T-helper 2 cell (primary cell): ENCODE measurements around the gene CEP85L.

ENCODE experiments used
- DNase-seq, 5 experiments: peaks; one replicate each; pipeline versions ENCODE4 v3.0.0 to v3.0.0-alpha.2; 2012 to 2022

Gene CEP85L

DNA sequence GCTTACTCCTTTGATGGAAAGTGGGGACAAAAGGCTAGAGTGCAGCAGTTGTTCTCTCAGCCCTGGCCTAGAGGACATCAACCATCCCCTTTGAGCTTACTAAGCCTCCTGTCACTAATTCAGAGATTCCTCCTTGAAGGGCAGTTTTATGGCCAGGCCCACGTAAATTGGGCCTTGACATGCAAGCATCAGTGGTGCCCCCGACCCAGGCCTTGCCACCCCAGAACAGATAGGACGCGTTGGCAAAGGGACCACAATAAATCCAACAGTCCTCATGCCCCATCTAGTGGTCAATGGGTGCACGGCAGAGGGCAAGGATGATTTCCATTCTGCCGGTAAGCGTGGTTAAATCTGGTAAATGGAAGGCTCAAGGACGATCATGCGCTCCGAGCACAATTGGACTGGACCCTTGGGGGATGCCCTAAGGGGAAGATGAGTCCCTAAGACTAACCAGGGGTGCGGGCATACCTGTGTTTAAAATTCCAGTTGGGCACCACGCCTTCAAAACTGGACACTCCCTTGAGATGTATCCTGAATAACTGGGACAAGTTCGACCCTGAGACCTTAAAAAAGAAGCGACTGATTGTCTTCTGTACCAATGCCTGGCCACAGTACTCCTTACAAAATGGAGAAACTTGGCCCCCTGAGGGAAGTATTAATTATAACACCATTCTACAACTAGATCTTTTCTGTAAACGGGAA is 32.6 kb downstream of the CEP85L start:
- DNase-seq: peak; percentile 23 to 55 (median 44)

DNA sequence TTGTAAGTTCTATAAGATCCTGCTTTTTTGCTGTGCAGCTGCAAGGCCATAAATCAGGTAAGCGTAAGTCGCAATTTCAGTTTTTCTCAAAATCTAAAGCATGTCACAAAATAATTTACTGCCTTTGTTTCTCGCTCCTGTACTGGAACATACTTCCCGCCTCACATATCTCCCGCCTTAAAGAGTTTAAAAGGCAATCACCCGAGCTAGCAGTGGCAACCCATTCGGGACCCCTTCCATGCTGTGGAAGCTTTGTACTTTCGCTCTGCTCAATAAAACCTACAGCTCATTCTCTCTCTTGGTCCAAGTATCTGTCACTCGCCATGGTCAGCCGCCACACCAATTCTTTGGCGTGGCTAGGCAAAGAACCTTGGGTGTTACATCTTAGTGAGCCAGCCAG is 34.0 kb downstream of the CEP85L start:
- DNase-seq: no peak

DNA sequence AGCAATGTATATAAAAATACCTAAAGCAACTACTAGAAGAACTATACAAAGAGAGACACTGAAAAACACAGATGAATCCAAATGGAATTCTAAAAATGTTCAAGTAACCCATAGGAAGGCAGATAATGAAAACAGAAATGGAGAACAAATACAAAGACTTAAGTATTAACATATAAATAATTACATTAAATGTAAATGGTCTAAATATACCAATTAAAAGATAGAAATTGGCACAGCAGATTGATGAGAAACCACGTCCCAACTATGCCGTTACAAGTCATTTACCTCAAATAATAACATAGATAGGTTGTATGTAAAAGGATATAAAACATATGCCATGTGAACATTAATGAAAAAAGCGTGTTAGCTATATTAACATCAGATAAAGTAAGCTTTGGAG is 40.1 kb downstream of the CEP85L start:
- no peak for DNase-seq

DNA sequence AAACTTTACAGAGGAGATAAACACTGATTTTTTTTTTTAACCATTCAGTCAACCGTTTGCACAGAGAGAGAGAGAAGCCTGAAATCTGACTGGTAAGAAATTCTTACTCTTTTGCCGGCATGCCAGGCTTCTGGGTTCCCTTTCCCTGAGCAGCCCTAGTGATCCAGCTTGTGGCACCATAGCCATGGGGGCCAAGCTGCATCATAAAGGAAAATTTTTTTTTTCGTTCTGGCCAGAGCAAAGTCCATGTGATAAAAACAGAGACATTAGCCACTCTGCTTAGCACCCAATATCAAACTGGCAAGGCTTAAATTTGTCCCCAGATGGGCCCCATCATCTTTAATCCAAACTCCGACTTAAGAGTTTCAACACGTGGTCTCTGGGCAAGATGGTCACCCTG is 44.5 kb downstream of the CEP85L start:
- no peak for DNase-seq

DNA sequence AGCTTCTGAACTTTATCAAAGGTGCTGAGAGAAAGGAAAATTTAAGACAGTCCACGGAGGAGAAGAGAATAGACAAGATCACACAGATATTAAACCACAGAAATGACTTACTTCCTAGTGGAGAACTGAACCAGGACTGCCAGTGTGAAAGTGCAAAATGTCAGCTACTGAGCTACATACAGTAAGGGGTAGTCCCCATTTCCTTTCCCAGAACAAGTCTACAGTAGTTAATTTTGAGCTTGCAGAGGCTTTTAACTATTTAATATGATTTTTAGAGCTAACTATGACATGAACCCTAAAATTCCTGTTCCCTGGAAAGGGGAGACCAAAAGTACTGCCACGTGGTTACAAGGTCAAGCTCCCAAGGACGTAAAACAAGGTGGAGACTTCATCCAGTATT is 45.1 kb downstream of the CEP85L start:
- DNase-seq: no peak

DNA sequence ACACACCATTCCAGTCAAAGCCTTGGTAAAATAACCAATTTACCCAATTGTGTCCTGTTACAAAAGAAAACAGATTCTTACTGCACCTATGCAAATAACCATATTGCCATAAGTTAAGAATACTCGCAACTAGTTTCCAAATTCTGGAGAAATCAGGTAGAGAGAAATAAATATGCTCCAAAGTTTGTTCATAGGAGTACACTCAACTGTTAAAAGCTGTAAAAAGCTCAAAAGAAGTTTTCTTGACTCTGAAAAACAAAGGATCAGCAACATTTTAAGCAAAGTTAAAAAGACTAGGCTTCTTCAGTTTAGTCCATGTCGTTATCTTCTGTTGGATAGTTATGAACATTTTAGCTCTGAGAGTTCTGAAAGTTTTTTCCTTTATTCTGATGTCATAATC is 48.0 kb downstream of the CEP85L start:
- DNase-seq: no peak

DNA sequence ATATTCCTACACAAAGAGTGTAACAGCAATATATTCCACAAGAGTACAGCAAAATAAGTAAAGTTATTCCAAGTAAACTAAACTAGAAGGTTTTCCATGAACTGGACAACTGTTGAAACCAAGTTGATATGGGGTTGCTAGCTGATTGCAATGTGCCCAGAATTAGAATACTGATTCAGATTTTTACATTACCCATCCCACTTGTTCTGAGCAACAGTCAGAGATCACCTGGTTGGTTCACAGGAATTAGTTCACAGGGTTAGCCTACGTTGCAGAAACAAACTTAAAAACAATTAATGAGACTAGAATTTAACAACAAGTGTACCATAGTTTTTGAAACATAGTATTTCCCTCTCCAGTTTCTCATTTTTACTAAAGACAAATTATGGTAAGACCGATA is 49.1 kb downstream of the CEP85L start:
- no peak for DNase-seq

DNA sequence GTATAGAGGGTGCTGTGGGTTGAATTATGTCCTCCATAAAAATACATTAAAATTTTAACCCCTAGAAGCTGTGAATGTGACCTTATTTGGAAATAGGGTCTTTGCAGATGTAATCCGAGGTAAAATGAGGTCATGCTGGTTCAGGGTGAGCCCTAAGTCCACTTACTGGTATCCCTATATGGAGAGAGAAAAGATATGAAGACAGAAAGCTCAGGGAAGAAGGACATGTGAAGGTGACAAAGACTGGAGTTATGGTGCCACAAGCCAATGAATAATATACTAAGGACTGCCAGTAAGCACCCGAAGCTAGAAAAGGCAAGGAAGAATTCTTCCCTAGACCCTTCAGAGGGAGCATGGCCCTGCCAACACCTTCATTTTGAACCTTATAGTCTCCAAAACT is 53.1 kb downstream of the CEP85L start:
- DNase-seq: no peak

DNA sequence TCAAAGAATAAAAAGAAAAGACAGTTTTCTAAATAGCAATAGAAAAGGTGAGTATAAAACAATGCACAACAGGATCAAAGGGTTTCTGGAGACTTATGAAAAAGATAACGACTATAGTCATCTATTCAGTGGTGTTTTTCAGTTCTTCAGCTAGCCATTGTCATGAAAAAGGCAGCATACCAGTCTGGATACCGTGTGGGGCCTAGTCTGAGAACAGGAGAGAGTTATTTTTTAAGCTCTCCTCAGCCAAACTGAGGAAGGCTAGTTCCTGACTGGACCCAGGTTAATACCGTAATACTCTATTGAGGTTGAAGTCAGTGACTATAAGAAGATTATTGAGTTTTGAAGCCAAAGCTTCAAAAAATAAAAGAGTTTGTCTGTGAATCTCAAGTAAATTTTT is 53.8 kb downstream of the CEP85L start:
- DNase-seq: no peak

DNA sequence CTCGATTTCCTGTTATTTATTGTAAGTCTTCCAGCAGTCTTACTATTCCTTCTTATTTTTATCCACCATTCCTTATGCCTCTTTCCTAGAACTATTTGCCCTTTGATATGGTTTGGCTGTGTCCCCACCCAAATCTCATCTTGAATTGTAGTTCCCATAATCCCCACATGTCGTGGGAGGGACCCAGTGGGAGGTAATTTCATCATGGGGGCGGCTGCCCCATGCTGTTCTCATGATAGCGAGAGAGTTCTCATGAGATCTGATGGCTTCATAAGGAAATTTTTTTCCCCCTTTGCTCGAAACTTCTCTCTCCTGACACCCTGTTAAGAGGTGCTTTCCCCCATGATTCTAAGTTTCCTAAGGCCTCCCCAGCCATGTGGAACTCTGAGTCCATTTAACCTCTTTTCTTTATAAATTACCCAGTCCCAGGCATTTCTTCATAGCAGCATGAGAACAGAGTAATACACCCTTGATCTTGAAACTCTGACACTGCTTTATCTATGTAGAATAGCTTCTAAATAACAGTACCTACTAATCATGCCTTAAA is 54.5 kb downstream of the CEP85L start:
- DNase-seq: no peak

DNA sequence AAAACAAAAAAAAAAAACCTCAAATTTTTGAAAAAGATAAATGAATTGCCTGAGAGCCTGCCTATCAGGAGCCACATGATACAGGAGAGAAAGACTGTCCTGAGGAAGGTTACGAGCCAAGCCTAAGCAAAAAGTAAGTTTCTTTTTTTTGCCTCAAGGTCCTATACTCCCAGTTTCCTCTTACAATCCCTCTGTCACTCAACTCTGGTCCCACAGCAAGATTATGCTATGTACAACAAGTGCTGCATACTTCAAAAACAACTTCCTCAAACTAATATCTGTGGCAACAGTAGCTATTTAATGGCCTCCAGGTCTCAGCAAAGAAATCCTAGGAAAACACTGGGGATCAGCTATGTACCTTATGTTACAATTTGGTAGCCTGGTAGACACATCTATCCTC is 56.5 kb downstream of the CEP85L start:
- no peak for DNase-seq

DNA sequence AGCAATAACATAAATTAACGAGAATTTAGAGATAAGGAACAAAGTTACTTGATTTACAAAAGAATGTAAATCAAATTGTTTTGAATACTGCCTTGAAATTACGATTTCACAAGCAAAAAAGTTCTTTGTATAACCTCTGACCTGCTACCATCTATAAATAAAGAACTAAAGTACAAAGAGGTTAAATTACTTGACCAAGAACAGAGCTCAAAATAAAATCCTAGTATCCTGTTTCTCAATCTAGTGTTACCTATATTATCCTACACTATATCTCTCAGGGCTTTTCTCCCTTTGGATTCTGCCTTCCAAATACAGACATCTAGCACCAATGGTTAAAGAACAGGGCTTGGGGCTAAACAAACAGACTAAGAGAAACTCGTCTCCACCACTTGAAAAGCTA is 59.5 kb downstream of the CEP85L start:
- no peak for DNase-seq

DNA sequence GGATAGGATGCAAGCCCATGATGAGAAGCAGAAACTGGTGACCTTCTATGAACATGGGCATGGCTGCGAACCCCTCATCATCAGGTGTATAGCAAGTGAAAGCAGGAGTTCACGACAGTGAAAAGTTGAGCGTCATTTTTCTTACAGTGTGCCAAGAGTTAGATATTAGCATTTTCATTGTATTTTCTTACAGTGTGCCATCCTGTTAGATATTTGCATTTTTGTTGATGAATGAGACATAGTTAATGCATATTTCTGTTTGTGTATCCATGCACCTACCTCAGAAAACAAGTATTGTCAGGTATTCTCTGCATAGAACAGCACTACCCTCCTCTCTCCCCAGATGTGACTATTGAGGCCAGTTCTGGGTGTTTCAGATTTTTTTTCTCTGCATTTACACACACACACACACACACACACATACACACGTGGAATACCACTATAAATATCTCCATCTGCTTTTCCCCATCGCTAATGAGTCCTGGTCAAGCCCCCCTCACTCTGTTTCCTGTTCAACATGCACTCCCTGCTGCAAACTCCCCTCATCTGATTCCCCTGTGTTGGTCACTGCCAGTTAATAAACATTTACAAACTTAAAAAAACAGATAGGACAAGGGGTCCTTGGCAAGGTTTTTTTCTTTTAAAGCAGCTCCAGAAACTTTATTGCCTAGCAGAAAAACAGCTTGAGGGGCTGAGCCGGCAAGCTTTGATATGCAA is 61.6 kb downstream of the CEP85L start:
- DNase-seq: no peak

DNA sequence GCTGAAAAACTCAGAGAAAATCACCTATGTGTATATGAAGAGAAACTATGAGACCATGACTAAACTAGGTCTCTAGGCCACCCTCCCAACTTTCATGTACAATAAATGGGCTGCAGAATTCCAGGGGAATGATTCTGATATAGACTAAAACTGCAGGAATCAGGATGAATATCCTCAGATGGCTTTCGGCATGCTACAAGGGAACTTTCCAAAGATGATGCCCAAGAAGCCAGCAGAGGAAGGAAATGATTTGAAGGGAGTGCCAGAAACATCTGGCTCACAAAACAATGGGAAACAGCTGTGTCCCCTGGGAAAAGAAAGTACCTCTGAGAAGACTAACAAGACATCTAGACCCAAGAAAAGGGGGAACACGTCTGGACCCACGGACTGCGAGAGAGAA is 62.2 kb downstream of the CEP85L start:
- no peak for DNase-seq

DNA sequence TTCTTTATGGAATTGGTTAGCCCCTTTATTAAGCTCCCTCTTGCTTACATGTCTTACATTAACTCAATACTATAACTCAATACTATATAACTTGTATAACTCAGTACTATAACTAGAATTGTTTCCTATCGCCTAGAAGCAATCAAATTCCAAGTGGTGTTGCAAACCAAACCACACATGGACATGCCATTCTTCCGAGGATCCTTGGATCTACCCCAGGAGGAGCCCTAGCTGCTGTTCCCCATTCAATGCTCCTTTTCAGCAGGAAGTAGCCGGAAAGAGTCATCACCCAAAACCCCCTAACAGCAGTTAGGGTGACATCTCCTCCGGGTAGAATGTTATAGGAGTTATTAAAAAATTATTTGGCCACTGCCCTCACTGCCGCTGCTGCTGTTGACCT is 62.8 kb downstream of the CEP85L start:
- DNase-seq: no peak

DNA sequence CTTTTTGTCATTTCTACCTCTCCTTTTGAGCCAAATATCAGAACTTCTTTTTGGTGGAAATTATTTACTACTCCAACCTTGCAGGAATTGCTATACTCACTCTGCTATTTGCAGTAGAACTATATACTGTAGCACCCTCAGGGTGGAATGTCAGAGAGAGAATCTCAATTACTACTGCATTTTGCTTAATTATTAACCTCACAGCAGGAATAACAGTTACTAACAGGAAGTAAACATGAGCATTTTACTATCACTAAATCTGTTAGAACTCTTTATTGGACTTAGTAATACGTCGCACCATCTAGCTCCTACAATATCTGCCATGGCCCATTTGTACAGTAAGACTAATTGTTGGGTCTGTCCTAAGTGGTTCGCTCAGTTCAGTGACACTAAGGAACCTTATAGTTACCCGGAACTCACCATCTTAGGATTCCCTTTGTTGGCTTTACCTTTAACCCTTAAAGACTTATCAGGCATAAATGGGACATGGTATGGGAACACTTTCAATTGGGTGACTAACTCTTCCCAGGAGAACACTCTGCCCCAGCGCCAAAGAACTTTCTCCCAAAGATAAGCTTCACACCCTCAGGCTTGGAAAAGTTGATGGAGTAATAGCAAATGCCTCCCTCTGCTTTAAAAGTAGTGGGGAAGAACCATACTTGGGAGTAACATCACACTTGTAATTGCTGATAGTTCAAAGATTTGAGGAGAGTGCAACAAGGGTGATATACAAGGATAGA is 64.5 kb downstream of the CEP85L start:
- no peak for DNase-seq

DNA sequence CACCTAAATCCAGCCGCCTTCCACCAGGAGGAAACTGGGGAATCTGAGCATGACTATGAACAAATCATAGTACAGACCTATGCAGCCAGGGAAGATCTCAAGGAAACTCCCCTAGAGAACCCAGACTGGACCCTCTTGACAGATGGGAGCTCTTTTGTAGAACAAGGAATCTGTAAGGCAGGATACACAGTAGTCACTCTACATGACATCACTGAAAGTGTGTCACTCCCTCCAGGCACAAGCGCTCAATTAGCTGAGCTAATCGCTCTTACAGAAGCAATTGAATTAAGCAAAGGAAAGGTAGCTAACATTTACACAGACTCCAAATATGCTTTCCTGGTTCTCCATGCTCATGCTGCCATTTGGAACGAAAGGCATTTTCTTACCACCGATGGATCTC is 66.5 kb downstream of the CEP85L start:
- no peak for DNase-seq

DNA sequence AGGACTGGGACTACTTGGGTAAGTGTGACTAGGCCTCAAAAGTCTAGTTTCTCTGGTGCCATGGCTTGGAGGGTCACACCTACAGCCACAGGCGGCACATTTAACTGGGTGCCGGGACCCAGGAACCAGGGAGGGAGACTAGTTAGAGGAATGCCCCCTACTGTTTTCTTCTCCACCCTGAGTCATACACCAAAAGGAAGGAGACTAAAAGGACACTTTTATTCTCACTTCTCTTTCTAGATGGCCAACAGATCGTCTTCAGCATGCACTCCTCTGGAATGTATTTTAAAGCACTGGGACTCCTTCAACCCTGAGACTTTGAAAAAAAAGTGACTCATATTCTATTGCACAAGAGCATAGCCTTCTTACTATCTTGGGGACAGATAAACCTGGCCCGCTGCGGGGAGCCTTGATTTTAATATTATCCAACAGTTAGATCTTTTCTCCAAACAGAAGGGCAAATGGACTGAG is 69.9 kb downstream of the CEP85L start:
- DNase-seq: no peak

DNA sequence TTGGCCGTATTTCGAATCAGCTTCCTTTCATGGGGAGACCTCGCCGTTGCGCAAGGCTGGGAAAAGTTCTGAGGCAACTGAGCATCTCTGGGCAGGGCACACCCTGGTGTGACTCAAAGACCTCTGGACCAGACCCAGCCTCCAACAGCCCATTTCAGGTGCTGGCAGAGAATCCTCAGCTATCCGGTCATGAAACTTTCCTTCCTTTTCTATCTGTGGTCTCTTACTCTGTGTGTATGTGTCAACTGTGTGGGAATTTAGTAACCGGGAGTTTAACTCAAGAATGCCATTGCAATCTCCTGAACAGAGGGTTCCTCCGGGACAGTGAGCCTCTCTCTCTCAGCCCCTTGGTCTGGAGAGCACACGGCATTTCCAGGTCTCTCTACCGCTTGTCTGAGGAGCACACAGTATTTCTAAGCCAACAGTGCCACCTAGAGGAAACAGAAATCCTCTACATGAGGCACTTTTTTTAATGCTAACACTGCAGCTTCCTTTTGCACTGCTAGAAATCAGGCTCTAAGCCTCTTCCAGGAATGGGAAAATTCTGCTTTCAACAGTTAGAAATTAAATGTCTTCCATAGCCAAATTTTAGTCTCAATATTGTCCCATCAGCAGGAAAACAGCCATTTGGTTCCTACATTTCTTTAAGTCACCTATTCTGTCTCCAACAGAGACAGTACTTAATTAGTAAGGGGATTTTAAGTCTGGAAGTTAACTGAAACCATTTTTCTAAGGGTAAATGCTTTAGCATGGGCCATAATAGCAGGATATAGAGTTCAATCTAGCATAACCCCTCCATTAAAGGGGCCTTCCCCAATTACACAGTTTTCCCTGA is 70.6 kb downstream of the CEP85L start:
- peak in 2 of 5 experiments; percentile 27 to 47 for DNase-seq

DNA sequence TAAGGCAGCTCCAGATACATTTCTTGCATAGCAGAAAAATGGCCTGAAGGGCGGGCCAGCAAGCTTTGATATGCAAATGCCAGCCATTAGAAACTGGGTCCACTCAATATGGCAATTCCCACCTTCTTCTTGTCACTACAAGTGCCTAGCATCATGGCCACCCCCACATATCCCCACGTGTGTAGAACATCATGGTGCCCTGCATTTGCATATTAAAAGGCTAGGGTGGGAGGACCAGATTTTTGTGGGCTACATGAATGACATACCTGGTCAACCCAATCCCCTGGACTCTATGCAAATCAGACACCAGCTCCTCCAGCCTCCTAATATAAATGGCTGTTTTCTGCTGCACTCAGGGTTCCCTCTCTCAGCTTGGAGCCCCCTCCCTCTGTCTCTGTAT is 71.6 kb downstream of the CEP85L start:
- DNase-seq: no peak

DNA sequence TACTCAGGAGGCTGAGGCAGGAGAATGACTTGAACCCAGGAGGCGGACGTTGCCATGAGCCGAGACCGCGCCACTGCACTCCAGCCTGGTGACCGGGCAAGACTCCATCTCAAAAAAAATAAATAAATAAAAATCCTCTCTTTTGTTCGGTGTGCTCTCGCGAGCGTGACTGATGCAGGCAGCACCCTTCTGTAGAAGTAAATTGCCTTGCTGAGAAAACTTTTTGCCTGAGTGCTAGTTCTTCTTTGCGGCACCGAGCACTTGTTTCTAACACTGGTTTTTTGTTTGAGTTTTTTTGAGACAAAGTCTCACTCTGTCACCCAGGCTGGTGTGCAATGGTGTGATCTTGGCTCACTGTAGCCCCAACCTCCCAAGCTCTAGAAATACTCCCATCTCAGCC is 72.8 kb downstream of the CEP85L start:
- peak in 1 of 5 experiments; percentile 27 for DNase-seq

DNA sequence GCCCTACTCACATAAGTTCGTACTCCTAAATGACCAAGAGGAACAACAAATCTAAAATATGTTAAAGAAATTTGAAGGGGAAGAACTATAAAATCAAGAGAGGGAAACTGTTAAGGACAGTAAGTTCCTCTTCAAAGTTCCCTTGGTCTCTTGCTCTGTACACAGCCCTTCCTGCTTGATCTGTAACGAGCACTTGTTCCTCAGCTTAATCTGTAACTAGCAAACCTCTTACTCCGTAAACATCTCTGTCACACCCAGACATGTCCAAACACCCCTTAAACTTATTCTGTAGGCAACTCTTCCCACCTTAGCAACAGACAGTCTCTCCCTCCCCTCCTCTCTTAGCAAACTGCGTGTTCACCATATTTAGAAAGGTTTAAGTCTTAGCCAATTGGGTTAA is 73.4 kb downstream of the CEP85L start:
- no peak for DNase-seq
